Endodermal cell (in vitro differentiated cells): Measurements from ENCODE around the gene RGL1. TPM values are rescaled to one million over a fixed set of nuclear protein-coding genes. Genes with fewer than 3 reads are reported as not detected.
A peak's percentile ranks its signal among the peaks of the same experiment; 100 is the strongest.

ENCODE experiments used
- DNase-seq: peaks from one replicate; pipeline ENCODE4 v3.0.0-alpha.2; 2017
- H3K27ac ChIP-seq: 2 replicates; pipeline ENCODE4 v1.5.1; 2013; ENCODE audit warnings: mild to moderate bottlenecking, low read depth, low read length, moderate library complexity
- H3K27me3 ChIP-seq: 2 replicates; pipeline ENCODE4 v1.6.1; 2013; ENCODE audit warnings: mild to moderate bottlenecking, low read length, moderate library complexity; ENCODE audit not compliant: insufficient read depth, control insufficient read depth, poor library complexity, severe bottlenecking
- H3K36me3 ChIP-seq: 2 replicates; pipeline ENCODE4 v1.7.0; 2013; ENCODE audit warnings: mild to moderate bottlenecking, low read length, moderate library complexity; ENCODE audit not compliant: control insufficient read depth, insufficient read depth
- H3K4me1 ChIP-seq: one replicate; pipeline ENCODE4 v1.7.0; 2013; ENCODE audit warnings: low read length; ENCODE audit not compliant: control insufficient read depth, insufficient read depth
- H3K4me3 ChIP-seq: 2 replicates; pipeline ENCODE4 v1.5.1; 2013; ENCODE audit warnings: mild to moderate bottlenecking, low read length, moderate library complexity
- H3K9ac ChIP-seq: 2 replicates; pipeline ENCODE4 v1.6.1; 2013; ENCODE audit warnings: mild to moderate bottlenecking, low read length, moderate library complexity; ENCODE audit not compliant: poor library complexity, severe bottlenecking; ENCODE audit errors: extremely low read depth
- H3K9me3 ChIP-seq: 2 replicates; pipeline ENCODE4 v1.6.1; 2013; ENCODE audit warnings: mild to moderate bottlenecking, low read length, moderate library complexity; ENCODE audit not compliant: control insufficient read depth
- H3K27ac Mint-ChIP-seq: 2 replicates; pipeline ENCODE4 v1.8.0; 2020; ENCODE audit warnings: mixed read lengths
- H3K27me3 Mint-ChIP-seq: 2 replicates; pipeline ENCODE4 v1.8.0; 2021; ENCODE audit warnings: mild to moderate bottlenecking, mixed read lengths; ENCODE audit not compliant: insufficient read depth
- H3K36me3 Mint-ChIP-seq: 2 replicates; pipeline ENCODE4 v1.8.0; 2020; ENCODE audit warnings: low read depth, mixed read lengths
- H3K4me1 Mint-ChIP-seq: 2 replicates; pipeline ENCODE4 v1.8.0; 2020; ENCODE audit warnings: mixed read lengths
- H3K4me3 Mint-ChIP-seq: 2 replicates; pipeline ENCODE4 v1.8.0; 2020; ENCODE audit warnings: mild to moderate bottlenecking, moderate library complexity, mixed read lengths
- H3K9me3 Mint-ChIP-seq: 2 replicates; pipeline ENCODE4 v1.8.0; 2020; ENCODE audit warnings: mild to moderate bottlenecking, mixed read lengths
- CTCF ChIP-seq: fragments of 200-600 bp; sonication (generic); conservative IDR thresholded peaks from 2 replicates; pipeline ENCODE4 v1.5.0; 2021; ENCODE audit warnings: antibody characterized with exemption, mild to moderate bottlenecking
- whole genome bisulfite sequencing, 2 experiments: methylation state at CpG; one replicate each; pipeline versions ENCODE4 v1.1.5 to v1.1.7; 2013; ENCODE audit warnings: missing lambda C conversion rate in 2 of 2, mixed read lengths in 1 of 2; ENCODE audit not compliant: insufficient coverage in 1 of 2, insufficient read length in 1 of 2; 5-methylcytosine and 5-hydroxymethylcytosine counted together
- total RNA-seq, 2 donors: library from RNA; stranded (reverse); fragmentation: NEBNext Ultra II Directional in 1 of 2; extraction: Animal tissue kit (Norgen Biotek cat#: 25700) in 1 of 2; gene quantifications; 2 replicates in 1 of 2; 3 replicates in 1 of 2; pipeline ENCODE4 v1.2.1, GENCODE V29; 2021

The RGL1 gene
- total RNA-seq, 2 donors from 2014 or later, result 0.15 to 2.6 TPM

GRCh38 chr1:183881387-183882131, 76.6 kb downstream of the RGL1 start:
- 59 to 100% methylated on average over 1 to 4 of the region's 4 CpGs for WGBS, 2 experiments
- Mint-ChIP-seq H3K36me3 (no peaks in the 10 kb centered on the region), H3K4me3 (no peak overlapping the region), H3K27me3 (no peaks in the 10 kb centered on the region), H3K27ac (peak overlapping the region; percentile 91), H3K9me3 (no peaks in the 10 kb centered on the region), H3K4me1 (peaks cover 41% of the 10 kb centered on the region)
- peak; percentile 84 for DNase-seq
- TF ChIP-seq CTCF, result no peak
- Histone ChIP-seq H3K4me1 (peaks cover 5% of the 10 kb centered on the region), H3K27me3 (no peaks in the 10 kb centered on the region), H3K9ac (no peak overlapping the region), H3K27ac (peak overlapping the region; percentile 85), H3K4me3 (no peak overlapping the region), H3K36me3 (no peaks in the 10 kb centered on the region), H3K9me3 (no peaks in the 10 kb centered on the region)

DNA sequence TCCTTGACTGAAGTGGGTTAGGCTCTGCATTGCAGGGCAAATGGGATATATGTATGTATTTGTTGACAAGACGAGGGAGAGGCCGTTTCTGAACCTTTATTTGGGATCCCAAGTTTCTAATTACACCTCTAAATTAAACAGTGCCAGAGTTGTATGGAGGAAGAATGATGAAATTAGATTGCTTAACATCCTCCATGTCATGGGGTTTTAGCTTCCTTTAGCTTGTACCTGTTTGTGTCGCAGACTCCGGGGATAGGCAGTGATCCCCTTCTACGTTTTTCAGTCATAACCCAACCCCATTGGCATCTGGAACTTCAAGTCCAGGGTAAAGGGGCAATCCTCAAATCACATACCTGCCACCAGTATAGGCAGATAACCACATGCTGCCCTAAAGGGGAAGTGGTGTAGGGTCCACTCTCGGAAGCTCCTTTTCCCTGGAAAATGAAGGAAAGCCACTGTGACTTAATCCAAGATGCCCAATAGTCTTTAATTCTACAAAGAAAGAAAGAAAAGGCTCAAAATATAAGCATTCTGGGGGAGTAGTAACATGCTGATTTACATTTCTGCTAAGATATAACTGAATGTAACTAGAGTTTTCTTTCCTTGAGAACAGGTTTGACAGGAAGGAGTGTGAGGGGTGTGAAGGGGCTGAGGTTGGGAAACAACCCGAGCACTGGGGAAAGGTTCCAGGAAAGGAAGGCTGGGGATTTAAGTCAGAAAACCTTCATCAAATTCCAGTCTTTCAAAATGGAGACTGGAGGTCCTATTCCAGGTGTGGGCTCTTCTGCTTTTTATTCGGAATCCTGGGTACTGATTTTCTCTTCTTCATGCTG, 77.6 kb downstream of the RGL1 start:
- Histone ChIP-seq H3K4me1 (peaks cover 5% of the 10 kb centered on the region), H3K9me3 (no peaks in the 10 kb centered on the region), H3K27me3 (no peaks in the 10 kb centered on the region), H3K27ac (peak overlapping the region; percentile 85), H3K4me3 (no peak overlapping the region), H3K36me3 (no peaks in the 10 kb centered on the region), H3K9ac (no peak overlapping the region)
- Mint-ChIP-seq H3K9me3 (no peaks in the 10 kb centered on the region), H3K27me3 (no peaks in the 10 kb centered on the region), H3K4me3 (no peak overlapping the region), H3K36me3 (no peaks in the 10 kb centered on the region), H3K27ac (peak overlapping the region; percentile 91), H3K4me1 (peaks cover 37% of the 10 kb centered on the region)
- no peak for TF ChIP-seq CTCF
- WGBS, 2 experiments, result 70 to 85% methylated on average over 4 to 8 of the region's 8 CpGs
- no peak for DNase-seq

- H3K36me3 Mint-ChIP-seq, result no peaks in the 10 kb centered on the region
- H3K4me3 ChIP-seq, result no peak overlapping the region
- no peaks in the 10 kb centered on the region for H3K27me3 ChIP-seq
- H3K4me3 Mint-ChIP-seq, result no peak overlapping the region
- H3K9me3 Mint-ChIP-seq, result no peaks in the 10 kb centered on the region
- 95 to 97% methylated on average over 4 to 5 of the region's 5 CpGs for whole genome bisulfite sequencing, 2 experiments
- peaks cover 5% of the 10 kb centered on the region for H3K4me1 ChIP-seq
- H3K27me3 Mint-ChIP-seq, result no peaks in the 10 kb centered on the region
- no peak for TF ChIP-seq CTCF
- H3K27ac Mint-ChIP-seq, result no peak overlapping the region
- H3K36me3 ChIP-seq, result no peaks in the 10 kb centered on the region
- H3K9me3 ChIP-seq, result no peaks in the 10 kb centered on the region
- no peak overlapping the region for H3K27ac ChIP-seq
- no peak for DNase-seq
- H3K4me1 Mint-ChIP-seq, result peaks cover 36% of the 10 kb centered on the region
- H3K9ac ChIP-seq, result no peak overlapping the region
Measured at GRCh38 chr1:183883623-183884022, 78.7 kb downstream of the RGL1 start.
